SH-SY5Y (cell line): ENCODE measurements around the gene TBCA.

Experiments used
- GATA2 ChIP-seq: IDR thresholded peaks from 2 replicates; pipeline ENCODE4 v1.6.1; 2011; ENCODE audit warnings: mild to moderate bottlenecking, low read depth, low read length
- GATA3 ChIP-seq: IDR thresholded peaks from 2 replicates; pipeline ENCODE4 v1.6.1; 2011; ENCODE audit warnings: low read depth, mild to moderate bottlenecking, low read length, moderate library complexity

DNA sequence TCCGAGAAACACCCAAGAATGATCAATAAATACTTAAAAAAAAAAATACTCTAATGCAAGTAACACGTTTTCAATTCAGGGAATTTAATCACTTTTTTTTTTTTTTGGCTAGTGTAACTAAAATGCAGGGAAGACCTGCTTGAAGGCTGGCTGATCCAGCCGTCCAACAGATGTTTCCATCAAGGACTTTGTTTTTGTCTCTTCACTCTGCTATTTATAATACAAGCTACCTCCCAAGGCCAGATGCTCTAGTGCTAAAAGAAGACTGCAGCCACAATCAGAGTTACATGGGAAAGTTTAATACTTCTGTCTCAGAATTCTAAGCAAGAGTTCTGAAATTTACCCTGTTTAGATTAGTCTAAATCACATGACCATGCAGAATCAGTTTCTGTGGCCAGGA is 14.5 kb downstream of the TBCA start:
- TF ChIP-seq GATA2 (no peak), GATA3 (no peak)
